SK-N-SH (cell line): Measurements from ENCODE around the gene CTNNA3. TPM values are rescaled to one million over a fixed set of nuclear protein-coding genes. Genes with fewer than 3 reads are reported as not detected.

Experiments used
- CTCF ChIA-PET: fragments of 300-600, 350-600 bp; formaldehyde crosslinking; extraction: SDS; loops from one replicate; lab custom pipeline; 2021; lab: Yijun Ruan, JAX
- POLR2A ChIA-PET: fragments of 350-600 bp; sonication (Branson Sonifier 250); formaldehyde crosslinking; extraction: SDS; loops from one replicate; lab custom pipeline; 2020; ENCODE audit warnings: antibody characterized with exemption, inconsistent platforms; lab: Yijun Ruan, JAX
- DNase-seq: peaks from one replicate; pipeline ENCODE4 v3.0.0; 2012
- H2AFZ ChIP-seq: fragments of 200-600 bp; sonication (generic); 2 replicates; pipeline ENCODE4 v1.8.1; 2016; ENCODE audit warnings: antibody characterized with exemption, mild to moderate bottlenecking, low read depth
- H3F3A ChIP-seq: fragments of 200-600 bp; sonication (generic); replicated peaks from 2 replicates; pipeline ENCODE3; 2016; ENCODE audit warnings: antibody characterized with exemption, mild to moderate bottlenecking; ENCODE audit not compliant: insufficient read depth
- H3K27ac ChIP-seq, 2 experiments: fragments of 200-500 bp in 1 of 2; fragments of 200-600 bp in 1 of 2; sonication (Bioruptor generic) in 1 of 2; sonication (generic), shearing (Covaris generic) in 1 of 2; 2 replicates each; pipeline versions ENCODE4 v1.5.1 to v1.6.1; 2014 to 2016; ENCODE audit warnings: low read depth in 2 of 2, inconsistent platforms in 1 of 2, low read length in 1 of 2, mild to moderate bottlenecking in 1 of 2, mixed read lengths in 1 of 2
- H3K27me3 ChIP-seq: fragments of 200-600 bp; sonication (generic), shearing (Covaris generic); 2 replicates; pipeline ENCODE4 v1.6.1; 2016; ENCODE audit warnings: mixed run types; ENCODE audit not compliant: insufficient read depth
- H3K36me3 ChIP-seq, 2 experiments: fragments of 200-500 bp in 1 of 2; fragments of 200-600 bp in 1 of 2; sonication (Bioruptor generic) in 1 of 2; sonication (generic) in 1 of 2; replicated peaks in 1 of 2; 2 replicates each; pipeline versions ENCODE3 to v1.5.1; 2014 to 2016; ENCODE audit warnings: low read length in 1 of 2, mild to moderate bottlenecking in 1 of 2; ENCODE audit not compliant: insufficient read depth in 2 of 2, control insufficient read depth in 1 of 2
- H3K4me1 ChIP-seq, 2 experiments: fragments of 200-500 bp in 1 of 2; fragments of 200-600 bp in 1 of 2; sonication (Bioruptor generic) in 1 of 2; sonication (generic), shearing (Covaris generic) in 1 of 2; 2 replicates each; pipeline versions ENCODE4 v1.5.1 to v1.6.1; 2014 to 2016; ENCODE audit warnings: low read depth in 1 of 2, low read length in 1 of 2, mixed run types in 1 of 2; ENCODE audit not compliant: insufficient read depth in 2 of 2, control insufficient read depth in 1 of 2
- H3K4me2 ChIP-seq: fragments of 200-600 bp; sonication (generic), shearing (Covaris generic); 2 replicates; pipeline ENCODE4 v1.6.1; 2017; ENCODE audit warnings: mixed run types
- H3K4me3 ChIP-seq, 2 experiments: fragments of 200-500 bp in 1 of 2; fragments of 200-600 bp in 1 of 2; sonication (Bioruptor generic) in 1 of 2; sonication (generic), shearing (Covaris generic) in 1 of 2; 2 replicates each; pipeline versions ENCODE4 v1.5.1 to v1.8.1; 2014 to 2016; ENCODE audit warnings: low read depth in 2 of 2, inconsistent platforms in 1 of 2, low read length in 1 of 2, mild to moderate bottlenecking in 1 of 2, mixed read lengths in 1 of 2, moderate library complexity in 1 of 2
- H3K79me2 ChIP-seq: fragments of 200-600 bp; sonication (generic); 2 replicates; pipeline ENCODE4 v1.8.1; 2017; ENCODE audit warnings: mild to moderate bottlenecking; ENCODE audit not compliant: insufficient read depth
- H3K9ac ChIP-seq: fragments of 200-600 bp; sonication (generic); 2 replicates; pipeline ENCODE4 v1.6.1; 2017; ENCODE audit warnings: mixed run types
- H3K9me2 ChIP-seq: fragments of 200-600 bp; sonication (generic); 2 replicates; pipeline ENCODE4 v1.6.1; 2017; ENCODE audit warnings: mixed run types
- H3K9me3 ChIP-seq: fragments of 200-600 bp; sonication (generic); 2 replicates; pipeline ENCODE4 v1.6.1; 2017; ENCODE audit warnings: mixed run types, mild to moderate bottlenecking, moderate library complexity
- H4K20me1 ChIP-seq: fragments of 200-600 bp; sonication (generic); 2 replicates; pipeline ENCODE4 v1.6.1; 2017; ENCODE audit warnings: mild to moderate bottlenecking, mixed run types; ENCODE audit not compliant: insufficient read depth
- CHD2 ChIP-seq: fragments of 150-350 bp; IDR thresholded peaks from 2 replicates; pipeline ENCODE4 v1.6.1; 2018; ENCODE audit warnings: low read length; ENCODE audit not compliant: partially characterized antibody
- CTCF ChIP-seq: fragments of 200-600 bp; sonication (generic); IDR thresholded peaks from 2 replicates; pipeline ENCODE4 v1.6.1; 2017; ENCODE audit warnings: antibody characterized with exemption, mild to moderate bottlenecking, moderate library complexity
- ELF1 ChIP-seq: IDR thresholded peaks from 2 replicates; pipeline ENCODE4 v1.4.0; 2012
- EP300 ChIP-seq, 2 experiments: IDR thresholded peaks; 2 replicates each; pipeline versions ENCODE4 v1.4.0 to v1.6.1; 2012; ENCODE audit warnings: borderline replicate concordance in 1 of 2, low read depth in 1 of 2, low read length in 1 of 2
- FOSL2 ChIP-seq: IDR thresholded peaks from 2 replicates; pipeline ENCODE4 v1.4.0; 2012; ENCODE audit warnings: low read depth, mild to moderate bottlenecking, moderate library complexity, borderline replicate concordance
- FOXJ3 ChIP-seq: sonication (generic); formaldehyde crosslinking; IDR thresholded peaks from 2 replicates; pipeline ENCODE4 v1.5.1; 2020; ENCODE audit warnings: mild to moderate bottlenecking, missing genetic modification reagents
- FOXM1 ChIP-seq: IDR thresholded peaks from 2 replicates; pipeline ENCODE4 v1.4.0; 2012; ENCODE audit warnings: low read depth, mild to moderate bottlenecking
- GATA2 ChIP-seq: sonication (generic); formaldehyde crosslinking; IDR thresholded peaks from 2 replicates; pipeline ENCODE4 v1.5.0; 2020; ENCODE audit warnings: mild to moderate bottlenecking, missing genetic modification reagents
- MAX ChIP-seq: IDR thresholded peaks from 2 replicates; pipeline ENCODE4 v1.4.0; 2012; ENCODE audit warnings: low read depth
- MEF2A ChIP-seq: IDR thresholded peaks from 2 replicates; pipeline ENCODE4 v1.4.0; 2012; ENCODE audit warnings: low read depth, borderline replicate concordance
- MXI1 ChIP-seq: IDR thresholded peaks from 2 replicates; pipeline ENCODE4 v1.6.1; 2012; ENCODE audit warnings: mild to moderate bottlenecking, low read depth, low read length, improper control_type of control experiment
- NRF1 ChIP-seq: IDR thresholded peaks from 2 replicates; pipeline ENCODE4 v1.6.1; 2012; ENCODE audit warnings: low read depth, mild to moderate bottlenecking, low read length
- POLR2AphosphoS5 ChIP-seq: IDR thresholded peaks from 2 replicates; pipeline ENCODE4 v1.6.1; 2012; ENCODE audit warnings: low read depth, low read length
- RAD21 ChIP-seq: IDR thresholded peaks from 2 replicates; pipeline ENCODE4 v1.6.1; 2012; ENCODE audit warnings: mild to moderate bottlenecking, low read length
- REST ChIP-seq: IDR thresholded peaks from 2 replicates; pipeline ENCODE4 v1.6.1; 2012; ENCODE audit warnings: mild to moderate bottlenecking, low read depth, low read length, moderate library complexity
- RFX5 ChIP-seq: IDR thresholded peaks from 2 replicates; pipeline ENCODE4 v1.6.1; 2012; ENCODE audit warnings: mild to moderate bottlenecking, improper control_type of control experiment, low read length
- TAF1 ChIP-seq: IDR thresholded peaks from 2 replicates; pipeline ENCODE4 v1.6.1; 2012; ENCODE audit warnings: low read depth, mild to moderate bottlenecking, low read length, moderate library complexity, borderline replicate concordance
- TCF12 ChIP-seq: IDR thresholded peaks from 2 replicates; pipeline ENCODE4 v1.4.0; 2012
- USF2 ChIP-seq: fragments of 150-350 bp; IDR thresholded peaks from 2 replicates; pipeline ENCODE4 v1.6.1; 2017; ENCODE audit warnings: antibody characterized with exemption, low read length, low read depth, borderline replicate concordance
- ZBTB33 ChIP-seq: IDR thresholded peaks from 2 replicates; pipeline ENCODE4 v1.4.0; 2012; ENCODE audit warnings: low read depth, borderline replicate concordance
- WGBS: methylation state at CpG from one replicate; pipeline ENCODE4 v1.1.6; 2017; ENCODE audit warnings: low lambda C conversion rate; 5-methylcytosine and 5-hydroxymethylcytosine counted together
- polyA plus RNA-seq, 3 experiments: library from polyadenylated mRNA; depleted of rRNA; stranded (reverse); fragments of >200 nt; gene quantifications; 2 replicates each; pipeline ENCODE4 v1.2.3, GENCODE V29; 2012

CTNNA3 gene
- polyA plus RNA-seq, 1 of the 3 experiments (the other 2 are of a cell fraction), result not detected

GRCh38 chr10:66049335-66049734 is 1646.7 kb downstream of the CTNNA3 start:
- CTCF ChIA-PET, result no interaction called here
- no peaks in the 10 kb centered on the region for H3K9me2 ChIP-seq
- no peaks in the 10 kb centered on the region for H3F3A ChIP-seq
- H3K36me3 ChIP-seq, result no peaks in the 10 kb centered on the region
- H3K4me1 ChIP-seq, result no peaks in the 10 kb centered on the region
- POLR2A ChIA-PET, result no interaction called here
- H3K27ac ChIP-seq, result no peak overlapping the region
- no peak overlapping the region for H3K9ac ChIP-seq
- H3K79me2 ChIP-seq, result no peaks in the 10 kb centered on the region
- no peak for DNase-seq
- H2AFZ ChIP-seq, result no peak overlapping the region
- no peak overlapping the region for H3K4me2 ChIP-seq
- no peaks in the 10 kb centered on the region for H3K27me3 ChIP-seq
- no peaks in the 10 kb centered on the region for H3K9me3 ChIP-seq
- 31% methylated on average over 3 of the region's 3 CpGs for WGBS
- no peaks in the 10 kb centered on the region for H4K20me1 ChIP-seq
- H3K4me3 ChIP-seq, result no peak overlapping the region
- TF ChIP-seq ZBTB33, result no peak
- no peak for TF ChIP-seq NRF1
- no peak for TF ChIP-seq FOSL2
- TF ChIP-seq TAF1, result no peak
- TF ChIP-seq USF2, result no peak
- TF ChIP-seq RFX5, result no peak
- no peak for TF ChIP-seq MEF2A
- no peak for TF ChIP-seq MAX
- no peak for TF ChIP-seq CTCF
- TF ChIP-seq FOXJ3 (CRISPR knock-in tag), result no peak
- TF ChIP-seq REST, result no peak
- no peak for TF ChIP-seq FOXM1
- TF ChIP-seq MXI1, result no peak
- TF ChIP-seq GATA2 (CRISPR knock-in tag), result no peak
- no peak for TF ChIP-seq CHD2
- no peak for TF ChIP-seq RAD21
- no peak for TF ChIP-seq TCF12
- TF ChIP-seq ELF1, result no peak
- TF ChIP-seq POLR2AphosphoS5, result no peak
- no peak for TF ChIP-seq EP300 (IDR thresholded peaks at IDR 0.05; ENCODE audit: borderline replicate concordance in 1 of 2, low read depth in 1 of 2, low read length in 1 of 2)
